Mesenchymal stem cell (in vitro differentiated cells and primary cell): Measurements from ENCODE around the gene AR.

Experiments used
- DNase-seq: peaks from one replicate; pipeline ENCODE4 v3.0.0-alpha.2; 2013
- H2AFZ ChIP-seq: one replicate; pipeline ENCODE4 v1.6.1; 2013; ENCODE audit warnings: low read depth, mild to moderate bottlenecking, control low read depth, inconsistent platforms, low read length, moderate library complexity
- H2AK5ac ChIP-seq: 2 replicates; pipeline ENCODE4 v1.6.1; 2013; ENCODE audit warnings: low read length, moderate library complexity, mild to moderate bottlenecking, inconsistent platforms; ENCODE audit not compliant: severe bottlenecking
- H2BK120ac ChIP-seq: one replicate; pipeline ENCODE4 v1.6.1; 2013; ENCODE audit warnings: low read depth, mild to moderate bottlenecking, inconsistent platforms, low read length, moderate library complexity
- H2BK12ac ChIP-seq, 2 experiments: one replicate each; pipeline ENCODE4 v1.6.1; 2013; ENCODE audit warnings: inconsistent platforms in 2 of 2, low read length in 2 of 2, mild to moderate bottlenecking in 2 of 2, moderate library complexity in 2 of 2, control low read depth in 1 of 2
- H2BK15ac ChIP-seq: one replicate; pipeline ENCODE4 v1.6.1; 2013; ENCODE audit warnings: mild to moderate bottlenecking, low read depth, inconsistent platforms; ENCODE audit not compliant: poor library complexity, severe bottlenecking
- H2BK5ac ChIP-seq: 2 replicates; pipeline ENCODE4 v1.6.1; 2013; ENCODE audit warnings: low read depth, mild to moderate bottlenecking, low read length, control low read depth, inconsistent platforms; ENCODE audit not compliant: poor library complexity, severe bottlenecking
- H3K14ac ChIP-seq, 2 experiments: one replicate each; pipeline ENCODE4 v1.6.1; 2013; ENCODE audit warnings: inconsistent platforms in 2 of 2, low read length in 2 of 2, control low read depth in 1 of 2, mild to moderate bottlenecking in 1 of 2, moderate library complexity in 1 of 2
- H3K18ac ChIP-seq, 2 experiments: one replicate each; pipeline ENCODE4 v1.6.1; 2013; ENCODE audit warnings: inconsistent platforms in 2 of 2, low read length in 2 of 2, control low read depth in 1 of 2, low read depth in 1 of 2, mild to moderate bottlenecking in 1 of 2
- H3K23ac ChIP-seq, 2 experiments: one replicate each; pipeline ENCODE4 v1.6.1; 2013; ENCODE audit warnings: inconsistent platforms in 2 of 2, low read length in 2 of 2, mild to moderate bottlenecking in 2 of 2, moderate library complexity in 2 of 2, control low read depth in 1 of 2
- H3K27ac ChIP-seq: 2 replicates; pipeline ENCODE4 v1.5.1; 2013; ENCODE audit warnings: mild to moderate bottlenecking, moderate library complexity, low read length, control low read depth, inconsistent platforms; ENCODE audit not compliant: poor library complexity, severe bottlenecking
- H3K27me3 ChIP-seq, 2 experiments: 2 replicates each; pipeline versions ENCODE4 v1.6.1 to v1.7.0; 2013; ENCODE audit warnings: low read length in 2 of 2, mild to moderate bottlenecking in 2 of 2, moderate library complexity in 2 of 2, control low read depth in 1 of 2, inconsistent platforms in 1 of 2; ENCODE audit not compliant: control insufficient read depth in 1 of 2, insufficient read depth in 1 of 2
- H3K36me3 ChIP-seq, 2 experiments: 2 replicates each; pipeline versions ENCODE4 v1.6.1 to v1.7.0; 2013; ENCODE audit warnings: low read length in 2 of 2, control low read depth in 1 of 2, inconsistent platforms in 1 of 2, low read depth in 1 of 2, mild to moderate bottlenecking in 1 of 2; ENCODE audit not compliant: insufficient read depth in 2 of 2, control insufficient read depth in 1 of 2
- H3K4ac ChIP-seq, 2 experiments: one replicate each; pipeline ENCODE4 v1.6.1; 2013; ENCODE audit warnings: inconsistent platforms in 2 of 2, low read length in 2 of 2, mild to moderate bottlenecking in 2 of 2, moderate library complexity in 2 of 2, control low read depth in 1 of 2, low read depth in 1 of 2
- H3K4me1 ChIP-seq: 2 replicates; pipeline ENCODE4 v1.6.1; 2013; ENCODE audit warnings: low read depth, low read length, control low read depth; ENCODE audit not compliant: control insufficient read depth, insufficient read depth
- H3K4me2 ChIP-seq: 2 replicates; pipeline ENCODE4 v1.6.1; 2013; ENCODE audit warnings: low read length, mild to moderate bottlenecking, inconsistent platforms; ENCODE audit not compliant: poor library complexity, severe bottlenecking
- H3K4me3 ChIP-seq, 2 experiments: 2 replicates each; pipeline versions ENCODE4 v1.5.1 to v1.7.0; 2013; ENCODE audit warnings: low read length in 2 of 2, mild to moderate bottlenecking in 2 of 2, control low read depth in 1 of 2, low read depth in 1 of 2; ENCODE audit not compliant: insufficient read depth in 1 of 2
- H3K79me1 ChIP-seq: replicated peaks from 2 replicates; pipeline ENCODE4 v1.6.1; 2013; ENCODE audit warnings: mild to moderate bottlenecking, control low read depth, low read length, inconsistent platforms; ENCODE audit not compliant: poor library complexity, severe bottlenecking
- H3K9ac ChIP-seq: 2 replicates; pipeline ENCODE4 v1.7.0; 2013; ENCODE audit warnings: mild to moderate bottlenecking, low read length, moderate library complexity
- H3K9me3 ChIP-seq: 2 replicates; pipeline ENCODE4 v1.7.0; 2013; ENCODE audit warnings: mild to moderate bottlenecking, low read length; ENCODE audit not compliant: control insufficient read depth
- H4K8ac ChIP-seq: one replicate; pipeline ENCODE4 v1.6.1; 2013; ENCODE audit warnings: inconsistent platforms, mild to moderate bottlenecking, low read length, moderate library complexity
- H4K91ac ChIP-seq: one replicate; pipeline ENCODE4 v1.6.1; 2013; ENCODE audit warnings: mild to moderate bottlenecking, low read length, inconsistent platforms
- WGBS: methylation state at CpG from one replicate; pipeline ENCODE4 v1.1.7; 2013; ENCODE audit warnings: mixed read lengths; 5-methylcytosine and 5-hydroxymethylcytosine counted together

AR gene

GRCh38 chrX:67759018-67759417 is 215.2 kb downstream of the AR start:
- 96% methylated on average over 1 of the region's 1 CpG for WGBS
- no peak overlapping the region for H3K9ac ChIP-seq

GRCh38 chrX:67777148-67777547 is 233.3 kb downstream of the AR start:
- Histone ChIP-seq H3K4me2 (no peak overlapping the region), H3K9ac (no peak overlapping the region), H4K91ac (no peak overlapping the region), H4K8ac (no peak overlapping the region), H3K4ac (no peak overlapping the region), H2BK12ac (no peak overlapping the region), H3K36me3 (no peaks in the 10 kb centered on the region), H3K9me3 (peaks cover 24% of the 10 kb centered on the region), H3K14ac (no peak overlapping the region), H2AFZ (no peak overlapping the region), H2BK5ac (no peak overlapping the region), H3K4me1 (peaks cover 2% of the 10 kb centered on the region), H3K27ac (no peak overlapping the region), H3K27me3 (peaks cover 0 to 6% of the 10 kb centered on the region in 2 experiments), H3K18ac (no peak overlapping the region), H3K23ac (no peak overlapping the region), H2BK120ac (no peak overlapping the region), H3K4me3 (no peak overlapping the region), H2BK15ac (no peak overlapping the region), H3K79me1 (no peaks in the 10 kb centered on the region), H2AK5ac (no peak overlapping the region)
- DNase-seq = no peak

More at GRCh38 chrX:67759018-67759417, 215.2 kb downstream of the AR start:
- no peak overlapping the region for H2AFZ ChIP-seq
- no peak overlapping the region for H3K4me3 ChIP-seq
- DNase-seq = no peak
- H3K4me2 ChIP-seq = no peak overlapping the region
- no peak overlapping the region for H2BK5ac ChIP-seq
- H3K23ac ChIP-seq = no peak overlapping the region
- no peak overlapping the region for H3K18ac ChIP-seq
- no peaks in the 10 kb centered on the region for H3K4me1 ChIP-seq
- H2AK5ac ChIP-seq = no peak overlapping the region
- H3K27me3 ChIP-seq = peaks cover 0 to 2% of the 10 kb centered on the region in 2 experiments
- no peak overlapping the region for H4K91ac ChIP-seq
- no peak overlapping the region for H4K8ac ChIP-seq
- no peak overlapping the region for H2BK120ac ChIP-seq
- H3K36me3 ChIP-seq = no peaks in the 10 kb centered on the region
- no peak overlapping the region for H2BK15ac ChIP-seq
- H3K9me3 ChIP-seq = peaks cover 2% of the 10 kb centered on the region
- H3K27ac ChIP-seq = no peak overlapping the region
- H3K4ac ChIP-seq = no peak overlapping the region
- H3K79me1 ChIP-seq = no peaks in the 10 kb centered on the region
- no peak overlapping the region for H2BK12ac ChIP-seq
- no peak overlapping the region for H3K14ac ChIP-seq

GRCh38 chrX:67779099-67779498 is 235.3 kb downstream of the AR start:
- no peak overlapping the region for H2AFZ ChIP-seq
- H3K9me3 ChIP-seq = peaks cover 9% of the 10 kb centered on the region
- H3K4me1 ChIP-seq = peaks cover 2% of the 10 kb centered on the region
- DNase-seq = no peak
- H2BK120ac ChIP-seq = no peak overlapping the region
- H3K9ac ChIP-seq = no peak overlapping the region
- H2BK12ac ChIP-seq = no peak overlapping the region
- no peak overlapping the region for H3K4ac ChIP-seq
- H3K79me1 ChIP-seq = no peaks in the 10 kb centered on the region
- H3K23ac ChIP-seq = no peak overlapping the region
- no peak overlapping the region for H4K91ac ChIP-seq
- H2BK15ac ChIP-seq = no peak overlapping the region
- peaks cover 0 to 8% of the 10 kb centered on the region in 2 experiments for H3K27me3 ChIP-seq
- H3K18ac ChIP-seq = peak overlapping the region in 1 of 2 experiments; percentile 21
- H2AK5ac ChIP-seq = no peak overlapping the region
- H3K36me3 ChIP-seq = no peaks in the 10 kb centered on the region
- no peak overlapping the region for H3K27ac ChIP-seq
- H4K8ac ChIP-seq = no peak overlapping the region
- WGBS = 100% methylated on average over 1 of the region's 3 CpGs
- no peak overlapping the region for H3K4me3 ChIP-seq
- H3K14ac ChIP-seq = no peak overlapping the region
- H3K4me2 ChIP-seq = no peak overlapping the region
- H2BK5ac ChIP-seq = no peak overlapping the region
